HUES6 (cell line): ENCODE data around the gene TAAR5.
"Not testable (repeated sequence)": the region's sequence is repeated elsewhere in the genome, so short reads cannot be mapped to it uniquely, and the experiment has no call there.

Experiments used
- H3K27ac ChIP-seq: 2 replicates; pipeline ENCODE4 v1.7.0; 2013; ENCODE audit warnings: low read depth, mild to moderate bottlenecking, low read length, inconsistent platforms
- H3K27me3 ChIP-seq: 2 replicates; pipeline ENCODE4 v1.6.1; 2013; ENCODE audit warnings: low read length; ENCODE audit not compliant: control insufficient read depth, insufficient read depth
- H3K36me3 ChIP-seq: 2 replicates; pipeline ENCODE4 v1.6.1; 2013; ENCODE audit warnings: low read length; ENCODE audit not compliant: control insufficient read depth, insufficient read depth
- H3K4me1 ChIP-seq: 2 replicates; pipeline ENCODE4 v1.6.1; 2013; ENCODE audit warnings: low read length; ENCODE audit not compliant: control insufficient read depth, insufficient read depth
- H3K4me3 ChIP-seq: 2 replicates; pipeline ENCODE4 v1.5.1; 2013; ENCODE audit warnings: low read depth, low read length
- H3K9ac ChIP-seq: one replicate; pipeline ENCODE4 v1.6.1; 2013; ENCODE audit warnings: mild to moderate bottlenecking, low read length
- H3K9me3 ChIP-seq: 2 replicates; pipeline ENCODE4 v1.6.1; 2013; ENCODE audit warnings: low read depth, low read length; ENCODE audit not compliant: control insufficient read depth, insufficient read depth

TAAR5 gene

DNA sequence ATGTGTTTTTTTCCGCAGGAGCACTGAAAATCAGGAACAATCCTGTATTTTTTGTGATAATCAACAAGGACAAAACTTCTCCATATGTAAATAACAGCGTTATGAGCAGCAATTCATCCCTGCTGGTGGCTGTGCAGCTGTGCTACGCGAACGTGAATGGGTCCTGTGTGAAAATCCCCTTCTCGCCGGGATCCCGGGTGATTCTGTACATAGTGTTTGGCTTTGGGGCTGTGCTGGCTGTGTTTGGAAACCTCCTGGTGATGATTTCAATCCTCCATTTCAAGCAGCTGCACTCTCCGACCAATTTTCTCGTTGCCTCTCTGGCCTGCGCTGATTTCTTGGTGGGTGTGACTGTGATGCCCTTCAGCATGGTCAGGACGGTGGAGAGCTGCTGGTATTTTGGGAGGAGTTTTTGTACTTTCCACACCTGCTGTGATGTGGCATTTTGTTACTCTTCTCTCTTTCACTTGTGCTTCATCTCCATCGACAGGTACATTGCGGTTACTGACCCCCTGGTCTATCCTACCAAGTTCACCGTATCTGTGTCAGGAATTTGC is 19.2 kb downstream of the TAAR5 start, which contains the start of gene TAAR6:
TAAR6 (plus strand) TSS at position 102 of the 557 bp plus-strand sequence; CDS start at position 102, 0 bp downstream.
- Histone ChIP-seq H3K9me3 (no peaks in the 10 kb centered on the region), H3K4me1 (peaks cover 11% of the 10 kb centered on the region), H3K27me3 (no peaks in the 10 kb centered on the region), H3K36me3 (no peaks in the 10 kb centered on the region), H3K27ac (no peak within 1 kb of the TSS), H3K9ac (no peak within 1 kb of the TSS), H3K4me3 (no peak within 1 kb of the TSS)

DNA sequence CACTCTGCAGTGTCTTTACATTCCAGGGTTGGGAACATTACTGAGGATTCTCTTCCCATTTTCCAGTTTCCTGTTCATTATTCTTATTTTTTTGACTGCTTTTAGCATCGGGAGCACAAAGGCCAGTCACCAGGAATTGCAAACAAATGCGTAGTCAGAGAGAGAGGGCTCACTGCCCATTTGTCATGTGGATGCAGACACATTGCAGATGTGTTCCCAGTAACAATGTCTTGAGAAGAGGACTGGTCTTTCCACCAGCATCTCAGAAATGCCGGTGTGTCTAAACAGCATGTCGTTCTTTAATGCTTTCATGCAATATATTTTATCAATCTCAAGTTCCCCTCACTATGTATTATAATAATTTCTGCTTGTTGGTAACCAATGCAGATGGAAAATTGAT is 20.4 kb downstream of the TAAR5 start:
- Histone ChIP-seq H3K27me3 (no peaks in the 10 kb centered on the region), H3K36me3 (no peaks in the 10 kb centered on the region), H3K27ac (no peak overlapping the region), H3K9ac (no peak overlapping the region), H3K9me3 (no peaks in the 10 kb centered on the region), H3K4me1 (peaks cover 11% of the 10 kb centered on the region), H3K4me3 (no peak overlapping the region)

DNA sequence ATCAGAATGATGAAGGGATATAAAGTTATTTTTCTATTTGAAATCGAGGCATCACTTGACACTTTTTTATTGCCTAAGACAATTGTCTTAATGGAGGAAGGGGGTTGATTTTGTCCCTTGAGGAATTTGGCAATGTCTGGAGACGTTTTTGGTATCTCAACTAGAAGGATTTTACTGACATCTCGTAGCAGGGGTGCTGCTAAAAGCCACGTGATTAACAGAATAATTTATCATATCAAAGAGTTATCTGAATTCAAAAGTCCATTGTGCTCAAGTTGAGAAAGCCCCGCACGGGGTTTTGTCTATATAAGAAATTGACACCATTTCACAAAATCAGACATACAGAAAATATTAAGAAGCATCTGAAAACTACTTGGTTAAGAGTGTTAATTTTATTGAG is 20.9 kb downstream of the TAAR5 start:
- no peaks in the 10 kb centered on the region for H3K27me3 ChIP-seq
- no peak overlapping the region for H3K9ac ChIP-seq

GRCh38 chr6:132567566-132567965 is 22.0 kb downstream of the TAAR5 start:
- Histone ChIP-seq H3K4me1 (peaks cover 11% of the 10 kb centered on the region), H3K9me3 (no peaks in the 10 kb centered on the region), H3K9ac (no peak overlapping the region), H3K4me3 (no peak overlapping the region), H3K27ac (no peak overlapping the region), H3K36me3 (no peaks in the 10 kb centered on the region), H3K27me3 (no peaks in the 10 kb centered on the region)

More for the DNA sequence above, 20.9 kb downstream of the TAAR5 start:
- H3K4me1 ChIP-seq, result peaks cover 11% of the 10 kb centered on the region
- no peak overlapping the region for H3K4me3 ChIP-seq
- H3K27ac ChIP-seq, result no peak overlapping the region
- no peaks in the 10 kb centered on the region for H3K36me3 ChIP-seq
- H3K9me3 ChIP-seq, result no peaks in the 10 kb centered on the region

DNA sequence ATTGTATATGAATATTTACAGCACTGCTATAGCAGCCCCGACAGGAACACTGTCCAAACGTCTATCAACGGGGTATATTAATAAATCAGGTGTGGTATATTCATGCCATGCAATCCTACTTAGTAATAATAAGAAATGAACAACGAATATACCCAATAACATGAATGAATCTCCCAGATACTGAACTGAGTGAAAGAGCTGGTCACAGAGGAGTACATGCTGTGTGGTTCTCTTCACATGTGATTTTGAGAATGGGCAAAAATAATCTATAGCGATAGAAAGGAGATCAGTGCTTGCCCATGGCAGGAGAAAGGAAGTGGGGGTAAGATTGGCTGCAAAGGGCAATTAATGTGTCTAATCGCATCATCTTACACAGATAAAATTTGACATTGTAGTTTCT is 23.1 kb downstream of the TAAR5 start:
- no peak overlapping the region for H3K27ac ChIP-seq
- no peak overlapping the region for H3K9ac ChIP-seq
- no peaks in the 10 kb centered on the region for H3K27me3 ChIP-seq
- H3K36me3 ChIP-seq, result no peaks in the 10 kb centered on the region
- H3K4me3 ChIP-seq, result no peak overlapping the region
- H3K9me3 ChIP-seq, result no peaks in the 10 kb centered on the region
- peaks cover 11% of the 10 kb centered on the region for H3K4me1 ChIP-seq

GRCh38 chr6:132560087-132560486 is 29.5 kb downstream of the TAAR5 start:
- not testable (repeated sequence) for H3K4me1 ChIP-seq, H3K4me3 ChIP-seq, H3K27me3 ChIP-seq, H3K27ac ChIP-seq, H3K9ac ChIP-seq, H3K36me3 ChIP-seq, H3K9me3 ChIP-seq

DNA sequence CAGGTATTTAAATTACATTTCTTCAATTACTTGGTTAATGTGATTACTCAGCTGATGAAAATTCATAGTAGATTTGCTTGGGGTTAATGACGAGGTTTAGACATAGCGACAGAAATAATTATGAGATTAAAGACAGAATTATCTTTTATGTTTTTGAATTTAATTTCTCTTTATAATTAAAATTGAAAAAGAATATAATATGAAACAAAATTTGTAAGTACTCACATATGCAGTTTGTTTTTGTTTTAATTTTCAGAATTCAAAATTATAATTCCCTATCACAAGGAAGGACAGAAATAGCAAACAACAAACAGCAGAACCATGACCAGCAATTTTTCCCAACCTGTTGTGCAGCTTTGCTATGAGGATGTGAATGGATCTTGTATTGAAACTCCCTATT is 37.2 kb downstream of the TAAR5 start, which contains the start of gene TAAR8:
TAAR8 (plus strand) TSS at position 301 of the 400 bp plus-strand sequence; CDS start at position 322, 21 bp downstream.
- Histone ChIP-seq H3K27me3 (no peaks in the 10 kb centered on the region), H3K9ac (no peak within 1 kb of the TSS), H3K9me3 (no peaks in the 10 kb centered on the region), H3K36me3 (no peaks in the 10 kb centered on the region), H3K4me1 (peaks cover 14% of the 10 kb centered on the region), H3K27ac (no peak within 1 kb of the TSS), H3K4me3 (no peak within 1 kb of the TSS)

GRCh38 chr6:132551214-132551613 is 38.3 kb downstream of the TAAR5 start:
- H3K27me3 ChIP-seq, result no peaks in the 10 kb centered on the region
- no peaks in the 10 kb centered on the region for H3K9me3 ChIP-seq
- peaks cover 14% of the 10 kb centered on the region for H3K4me1 ChIP-seq
- H3K36me3 ChIP-seq, result no peaks in the 10 kb centered on the region
- H3K9ac ChIP-seq, result no peak overlapping the region
- H3K4me3 ChIP-seq, result no peak overlapping the region
- H3K27ac ChIP-seq, result no peak overlapping the region

DNA sequence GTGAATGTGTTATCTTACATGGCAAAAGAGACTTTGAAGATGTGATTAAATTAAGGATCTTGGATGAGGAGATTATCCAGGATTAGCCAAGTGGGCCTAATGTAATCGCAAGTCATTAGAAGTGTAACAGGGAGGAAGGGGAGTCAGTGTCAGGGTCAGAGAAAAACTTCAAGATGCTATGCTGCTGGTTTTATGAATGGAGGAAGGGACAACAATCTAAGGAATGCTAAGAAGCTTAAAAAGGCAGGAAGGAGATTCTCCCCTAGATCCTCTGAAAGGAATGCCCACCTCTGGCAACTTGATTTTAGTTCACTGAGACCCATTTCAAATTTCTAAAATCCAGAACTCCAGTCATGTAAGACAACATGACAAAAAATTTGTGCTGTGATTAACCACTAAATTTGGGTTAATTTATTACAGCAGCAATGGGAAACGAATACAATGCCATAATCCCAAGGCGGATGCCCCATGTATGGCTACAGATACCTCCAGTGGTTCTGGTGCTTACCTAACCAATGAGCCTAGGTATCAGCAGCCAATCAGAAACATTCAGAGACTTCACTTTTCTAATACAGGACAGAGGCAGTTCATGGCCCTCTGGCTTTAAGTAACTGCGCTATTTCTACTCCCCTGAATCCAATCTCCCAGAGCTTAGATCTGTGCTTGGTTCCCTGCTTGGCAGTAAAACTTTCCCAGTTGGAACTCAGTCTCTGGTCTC is 40.6 kb downstream of the TAAR5 start:
- Histone ChIP-seq H3K4me3 (no peak overlapping the region), H3K9me3 (no peaks in the 10 kb centered on the region), H3K27ac (no peak overlapping the region), H3K36me3 (no peaks in the 10 kb centered on the region), H3K27me3 (no peaks in the 10 kb centered on the region), H3K9ac (no peak overlapping the region), H3K4me1 (peaks cover 14% of the 10 kb centered on the region)

- H3K4me3 ChIP-seq, result no peak overlapping the region
- no peaks in the 10 kb centered on the region for H3K36me3 ChIP-seq
- no peak overlapping the region for H3K9ac ChIP-seq
- H3K27me3 ChIP-seq, result no peaks in the 10 kb centered on the region
- H3K9me3 ChIP-seq, result no peaks in the 10 kb centered on the region
- no peak overlapping the region for H3K27ac ChIP-seq
- peaks cover 7% of the 10 kb centered on the region; the same call in 1 of the 2 replicates for H3K4me1 ChIP-seq
Observed at GRCh38 chr6:132544826-132545225, 44.7 kb downstream of the TAAR5 start.
